K562 (cell line): ENCODE results near the gene ZNF687. TPM values are rescaled to one million over a fixed set of nuclear protein-coding genes. Genes with fewer than 3 reads are reported as not detected.

ENCODE experiments used
- HDAC8 ChIP-seq: fragments of 450-650 bp; IDR thresholded peaks from 2 replicates; pipeline ENCODE4 v1.6.1; 2016; ENCODE audit warnings: mild to moderate bottlenecking, missing genetic modification characterization, moderate library complexity, missing compliant biosample characterization
- SRSF9 ChIP-seq: fragments of 200-400 bp; formaldehyde crosslinking; IDR thresholded peaks from 2 replicates; pipeline ENCODE4 v1.6.1; 2017; ENCODE audit warnings: low read depth, low read length, borderline replicate concordance
- ZNF707 ChIP-seq: fragments of 250-450 bp; sonication (Bioruptor Pico); conservative IDR thresholded peaks from 2 replicates; pipeline ENCODE4 v1.8.0; 2022; ENCODE audit warnings: inconsistent platforms, mild to moderate bottlenecking, moderate library complexity
- polyA plus RNA-seq, 8 experiments: library from polyadenylated mRNA; depleted of rRNA in 4 of 8; stranded (reverse) in 5 of 8; unstranded in 3 of 8; fragments of >200 nt; fragmentation: Nextera tagmentation in 2 of 8; fragmentation: Illumina TruSeq in 1 of 8; extraction: Ambion mirVana in 2 of 8; extraction: Trizol in 1 of 8; gene quantifications; 2 replicates each; pipeline versions ENCODE4 v1.2.1 to v1.2.3, GENCODE V29; 2011 to 2014; ENCODE audit warnings: inconsistent platforms in 1 of 8, missing spikeins in 1 of 8
- total RNA-seq, 7 experiments: library from RNA; depleted of rRNA in 6 of 7; stranded (reverse); fragments of >200 nt in 6 of 7; fragmentation: Illumina TruSeq in 2 of 7; extraction: Trizol in 2 of 7; gene quantifications; 2 replicates each; pipeline versions ENCODE4 v1.2.1 to v1.2.3, GENCODE V29; 2011 to 2021; ENCODE audit warnings: low replicate concordance in 1 of 7
- TF ChIP-seq, protein P1 (sequence below): sonication (generic); formaldehyde crosslinking; IDR thresholded peaks from 2 replicates; pipeline ENCODE4 v1.8.0; 2022; ENCODE audit warnings: mild to moderate bottlenecking, missing genetic modification reagents
- TF ChIP-seq, protein P2 (sequence below): fragments of 200-600 bp; sonication (generic); IDR thresholded peaks from one replicate; pipeline ENCODE4 v1.6.1; 2012; ENCODE audit warnings: mild to moderate bottlenecking, low read depth, low read length, inconsistent platforms

ZNF687 gene
- total and polyA plus RNA-seq, 9 of the 15 experiments (the other 6 are each of a cell fraction or from before 2014, with no cell fraction given), result 0.13 to 26.4 (median 10.6) TPM

DNA sequence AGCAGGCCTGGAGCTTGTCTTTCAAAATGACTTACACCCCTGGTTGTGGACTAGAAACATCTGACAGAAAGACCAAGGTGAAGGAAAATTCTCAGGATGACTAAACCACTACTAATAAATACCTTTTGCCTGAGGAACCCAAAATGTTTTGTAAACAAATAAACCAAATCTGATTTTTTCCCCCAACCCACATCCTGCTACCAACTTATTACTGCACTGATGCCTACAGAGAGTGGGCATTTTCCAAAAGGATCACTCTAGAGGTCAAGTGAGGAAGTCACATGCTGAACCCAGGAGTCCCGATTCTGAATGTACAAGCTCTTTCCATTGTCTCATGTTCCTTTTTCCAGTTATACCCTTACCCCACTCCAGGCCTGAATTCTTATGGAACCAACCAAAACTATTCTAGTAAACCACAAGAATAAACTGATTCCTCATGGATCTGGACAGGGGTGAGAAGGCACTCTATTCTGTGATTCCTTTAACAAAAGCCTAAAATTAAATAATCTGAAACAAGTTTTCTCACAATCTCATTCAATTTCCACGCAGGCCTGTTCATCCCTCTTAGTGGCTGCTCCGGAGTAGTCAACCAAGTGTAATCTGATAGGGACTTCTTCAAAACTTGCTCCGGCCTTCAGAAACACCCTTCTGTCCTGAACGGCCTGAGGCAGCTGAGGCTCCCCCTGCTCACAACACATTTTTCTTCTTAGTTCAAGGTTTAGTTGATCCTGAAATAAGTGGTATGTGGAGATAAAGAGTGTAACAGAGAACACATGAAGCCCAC lies 43.7 kb downstream of the ZNF687 start (continued):
- TF ChIP-seq, protein P1, sequence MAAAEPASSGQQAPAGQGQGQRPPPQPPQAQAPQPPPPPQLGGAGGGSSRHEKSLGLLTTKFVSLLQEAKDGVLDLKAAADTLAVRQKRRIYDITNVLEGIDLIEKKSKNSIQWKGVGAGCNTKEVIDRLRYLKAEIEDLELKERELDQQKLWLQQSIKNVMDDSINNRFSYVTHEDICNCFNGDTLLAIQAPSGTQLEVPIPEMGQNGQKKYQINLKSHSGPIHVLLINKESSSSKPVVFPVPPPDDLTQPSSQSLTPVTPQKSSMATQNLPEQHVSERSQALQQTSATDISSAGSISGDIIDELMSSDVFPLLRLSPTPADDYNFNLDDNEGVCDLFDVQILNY (CRISPR knock-in tag), result no peak
- TF ChIP-seq, protein P2, sequence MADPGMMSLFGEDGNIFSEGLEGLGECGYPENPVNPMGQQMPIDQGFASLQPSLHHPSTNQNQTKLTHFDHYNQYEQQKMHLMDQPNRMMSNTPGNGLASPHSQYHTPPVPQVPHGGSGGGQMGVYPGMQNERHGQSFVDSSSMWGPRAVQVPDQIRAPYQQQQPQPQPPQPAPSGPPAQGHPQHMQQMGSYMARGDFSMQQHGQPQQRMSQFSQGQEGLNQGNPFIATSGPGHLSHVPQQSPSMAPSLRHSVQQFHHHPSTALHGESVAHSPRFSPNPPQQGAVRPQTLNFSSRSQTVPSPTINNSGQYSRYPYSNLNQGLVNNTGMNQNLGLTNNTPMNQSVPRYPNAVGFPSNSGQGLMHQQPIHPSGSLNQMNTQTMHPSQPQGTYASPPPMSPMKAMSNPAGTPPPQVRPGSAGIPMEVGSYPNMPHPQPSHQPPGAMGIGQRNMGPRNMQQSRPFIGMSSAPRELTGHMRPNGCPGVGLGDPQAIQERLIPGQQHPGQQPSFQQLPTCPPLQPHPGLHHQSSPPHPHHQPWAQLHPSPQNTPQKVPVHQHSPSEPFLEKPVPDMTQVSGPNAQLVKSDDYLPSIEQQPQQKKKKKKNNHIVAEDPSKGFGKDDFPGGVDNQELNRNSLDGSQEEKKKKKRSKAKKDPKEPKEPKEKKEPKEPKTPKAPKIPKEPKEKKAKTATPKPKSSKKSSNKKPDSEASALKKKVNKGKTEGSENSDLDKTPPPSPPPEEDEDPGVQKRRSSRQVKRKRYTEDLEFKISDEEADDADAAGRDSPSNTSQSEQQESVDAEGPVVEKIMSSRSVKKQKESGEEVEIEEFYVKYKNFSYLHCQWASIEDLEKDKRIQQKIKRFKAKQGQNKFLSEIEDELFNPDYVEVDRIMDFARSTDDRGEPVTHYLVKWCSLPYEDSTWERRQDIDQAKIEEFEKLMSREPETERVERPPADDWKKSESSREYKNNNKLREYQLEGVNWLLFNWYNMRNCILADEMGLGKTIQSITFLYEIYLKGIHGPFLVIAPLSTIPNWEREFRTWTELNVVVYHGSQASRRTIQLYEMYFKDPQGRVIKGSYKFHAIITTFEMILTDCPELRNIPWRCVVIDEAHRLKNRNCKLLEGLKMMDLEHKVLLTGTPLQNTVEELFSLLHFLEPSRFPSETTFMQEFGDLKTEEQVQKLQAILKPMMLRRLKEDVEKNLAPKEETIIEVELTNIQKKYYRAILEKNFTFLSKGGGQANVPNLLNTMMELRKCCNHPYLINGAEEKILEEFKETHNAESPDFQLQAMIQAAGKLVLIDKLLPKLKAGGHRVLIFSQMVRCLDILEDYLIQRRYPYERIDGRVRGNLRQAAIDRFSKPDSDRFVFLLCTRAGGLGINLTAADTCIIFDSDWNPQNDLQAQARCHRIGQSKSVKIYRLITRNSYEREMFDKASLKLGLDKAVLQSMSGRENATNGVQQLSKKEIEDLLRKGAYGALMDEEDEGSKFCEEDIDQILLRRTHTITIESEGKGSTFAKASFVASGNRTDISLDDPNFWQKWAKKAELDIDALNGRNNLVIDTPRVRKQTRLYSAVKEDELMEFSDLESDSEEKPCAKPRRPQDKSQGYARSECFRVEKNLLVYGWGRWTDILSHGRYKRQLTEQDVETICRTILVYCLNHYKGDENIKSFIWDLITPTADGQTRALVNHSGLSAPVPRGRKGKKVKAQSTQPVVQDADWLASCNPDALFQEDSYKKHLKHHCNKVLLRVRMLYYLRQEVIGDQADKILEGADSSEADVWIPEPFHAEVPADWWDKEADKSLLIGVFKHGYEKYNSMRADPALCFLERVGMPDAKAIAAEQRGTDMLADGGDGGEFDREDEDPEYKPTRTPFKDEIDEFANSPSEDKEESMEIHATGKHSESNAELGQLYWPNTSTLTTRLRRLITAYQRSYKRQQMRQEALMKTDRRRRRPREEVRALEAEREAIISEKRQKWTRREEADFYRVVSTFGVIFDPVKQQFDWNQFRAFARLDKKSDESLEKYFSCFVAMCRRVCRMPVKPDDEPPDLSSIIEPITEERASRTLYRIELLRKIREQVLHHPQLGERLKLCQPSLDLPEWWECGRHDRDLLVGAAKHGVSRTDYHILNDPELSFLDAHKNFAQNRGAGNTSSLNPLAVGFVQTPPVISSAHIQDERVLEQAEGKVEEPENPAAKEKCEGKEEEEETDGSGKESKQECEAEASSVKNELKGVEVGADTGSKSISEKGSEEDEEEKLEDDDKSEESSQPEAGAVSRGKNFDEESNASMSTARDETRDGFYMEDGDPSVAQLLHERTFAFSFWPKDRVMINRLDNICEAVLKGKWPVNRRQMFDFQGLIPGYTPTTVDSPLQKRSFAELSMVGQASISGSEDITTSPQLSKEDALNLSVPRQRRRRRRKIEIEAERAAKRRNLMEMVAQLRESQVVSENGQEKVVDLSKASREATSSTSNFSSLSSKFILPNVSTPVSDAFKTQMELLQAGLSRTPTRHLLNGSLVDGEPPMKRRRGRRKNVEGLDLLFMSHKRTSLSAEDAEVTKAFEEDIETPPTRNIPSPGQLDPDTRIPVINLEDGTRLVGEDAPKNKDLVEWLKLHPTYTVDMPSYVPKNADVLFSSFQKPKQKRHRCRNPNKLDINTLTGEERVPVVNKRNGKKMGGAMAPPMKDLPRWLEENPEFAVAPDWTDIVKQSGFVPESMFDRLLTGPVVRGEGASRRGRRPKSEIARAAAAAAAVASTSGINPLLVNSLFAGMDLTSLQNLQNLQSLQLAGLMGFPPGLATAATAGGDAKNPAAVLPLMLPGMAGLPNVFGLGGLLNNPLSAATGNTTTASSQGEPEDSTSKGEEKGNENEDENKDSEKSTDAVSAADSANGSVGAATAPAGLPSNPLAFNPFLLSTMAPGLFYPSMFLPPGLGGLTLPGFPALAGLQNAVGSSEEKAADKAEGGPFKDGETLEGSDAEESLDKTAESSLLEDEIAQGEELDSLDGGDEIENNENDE, result no peak
- TF ChIP-seq ZNF707 (CRISPR knock-in tag) (no peak), HDAC8 (tag) (no peak), SRSF9 (no peak)
